ENCODE data around the gene MOB3A. TPM values are rescaled to one million over a fixed set of nuclear protein-coding genes. Genes with fewer than 3 reads are reported as not detected.

Gene MOB3A
- total RNA-seq (10 to 100 TPM; 10.0 to 30.5 (median 16.2) TPM), polyA plus RNA-seq (10 to 100 TPM in 1 of 2 donors, 1 to 10 TPM in 1; 8.9 to 12.8 TPM)
- long read RNA-seq, donor 1, partial matches to known transcripts, result 0 of 13 reads
- long read RNA-seq, donor 1, other reads (novel, unspliced or antisense), result 10 of 13 reads
- long read RNA-seq, donor 2, partial matches to known transcripts, result 1 of 13 reads
- long read RNA-seq, donor 2, other reads (novel, unspliced or antisense), result 10 of 13 reads
- long read RNA-seq, donor 3, transcript MOB3A-201 (5 exons, 3,391 nt), result major isoform, 6 of 25 reads
- long read RNA-seq, donor 3, partial matches to known transcripts, result 0 of 25 reads
- long read RNA-seq, donor 3, other reads (novel, unspliced or antisense), result 18 of 25 reads

GRCh38 chr19:2096034-2096479, at the start of gene MOB3A:
Gene MOB3A (minus strand): TSS chr19:2096326. CDS start chr19:2078560, 17,766 bp downstream.
- Histone ChIP-seq H3K27ac (peak within 1 kb of the TSS; percentile 79 to 98 (median 93)), H3K36me3 (peaks cover 0 to 35% (median 17%) of the 10 kb centered on the region in 9 donors), H3K4me3 (peak within 1 kb of the TSS; percentile 50 to 95 (median 78)), H3K9me3 (no peaks in the 10 kb centered on the region), H3K4me1 (peaks cover 13 to 61% (median 47%) of the 10 kb centered on the region in 9 donors), H3K27me3 (no peaks in the 10 kb centered on the region)
- ATAC-seq (peak; percentile 59 to 78 (median 72)), DNase-seq (peak; percentile 89 to 91)
- intact Hi-C loops (cut with DNase I), result loop anchor here in 3 of 10 donors (1.0 to 5.0 kb wide), 3 partner anchors 55 to 80 kb away; partner anchors contain the start of gene AP3D1 (in 2 of the 3)
- WGBS, 2 donors, result 0% methylated on average over 38 to 56 of the region's 56 CpGs
- peak; percentile 7 to 76 (median 50) for TF ChIP-seq CTCF (IDR thresholded peaks at IDR 0.05)

- ATAC-seq (no peak), DNase-seq (no peak)
- Histone ChIP-seq H3K27me3 (no peaks in the 10 kb centered on the region), H3K4me1 (peaks cover 8 to 61% (median 42%) of the 10 kb centered on the region in 9 donors), H3K36me3 (peaks cover 0 to 37% (median 0%) of the 10 kb centered on the region in 9 donors), H3K9me3 (no peaks in the 10 kb centered on the region), H3K27ac (no peak overlapping the region), H3K4me3 (no peak overlapping the region)
- TF ChIP-seq CTCF (IDR thresholded peaks at IDR 0.05), result no peak
- intact Hi-C loops (cut with DNase I), result no loop called here
- WGBS, 2 donors, result 66 to 75% methylated on average over 16 of the region's 16 CpGs
Measured at GRCh38 chr19:2145831-2146241, 49.7 kb upstream of the MOB3A start.

- no peaks in the 10 kb centered on the region for H3K27me3 ChIP-seq
- no peak for TF ChIP-seq CTCF (IDR thresholded peaks at IDR 0.05)
- H3K4me1 ChIP-seq, result peaks cover 0 to 49% (median 30%) of the 10 kb centered on the region in 9 donors
- H3K4me3 ChIP-seq, result no peak overlapping the region
- no peaks in the 10 kb centered on the region for H3K9me3 ChIP-seq
- H3K36me3 ChIP-seq, result peaks cover 0 to 48% (median 0%) of the 10 kb centered on the region in 9 donors
- ATAC-seq, result peak in 1 of 8 donors; percentile 14
- DNase-seq, result no peak
- H3K27ac ChIP-seq, result no peak overlapping the region
- intact Hi-C loops (cut with DNase I), result no loop called here
- WGBS, 2 donors, result 94 to 96% methylated on average over 15 of the region's 15 CpGs
Measured at GRCh38 chr19:2144190-2144589, 48.1 kb upstream of the MOB3A start.

- no peak overlapping the region for H3K4me3 ChIP-seq
- WGBS, 2 donors, result 94 to 95% methylated on average over 15 of the region's 15 CpGs
- no peak overlapping the region for H3K27ac ChIP-seq
- intact Hi-C loops (cut with DNase I), result no loop called here
- peaks cover 0 to 57% (median 28%) of the 10 kb centered on the region in 9 donors for H3K4me1 ChIP-seq
- ATAC-seq, result no peak
- H3K9me3 ChIP-seq, result no peaks in the 10 kb centered on the region
- H3K36me3 ChIP-seq, result peaks cover 0 to 61% (median 11%) of the 10 kb centered on the region in 9 donors
- TF ChIP-seq CTCF (IDR thresholded peaks at IDR 0.05), result no peak
- no peaks in the 10 kb centered on the region for H3K27me3 ChIP-seq
- no peak for DNase-seq
Measured at GRCh38 chr19:2142173-2142829, 46.2 kb upstream of the MOB3A start.

All from heart right ventricle (tissue), 16 donors.